ENCODE measurements around the gene PPM1D.

The PPM1D gene

GRCh38 chr17:60685437-60685836 lies 85.4 kb downstream of the PPM1D start:
- Histone ChIP-seq H3K36me3 (ENCODE audit: control insufficient read depth in 4 of 4, insufficient read depth in 4 of 4, low read length in 3 of 4) (peaks cover 4 to 20% (median 11%) of the 10 kb centered on the region in 4 experiments), H3K4me1 (ENCODE audit: control extremely low read depth in 1 of 4, control insufficient read depth in 4 of 4, insufficient read depth in 4 of 4, low read length in 3 of 4) (no peaks in the 10 kb centered on the region), H3K27ac (ENCODE audit: insufficient read depth in 1 of 2, low read depth in 1 of 2, low read length in 2 of 2, poor library complexity in 1 of 2, severe bottlenecking in 2 of 2) (no peak overlapping the region), H3K9me3 (ENCODE audit: control extremely low read depth in 1 of 5, control insufficient read depth in 4 of 5, insufficient read depth in 2 of 5, low read depth in 1 of 5, low read length in 4 of 5) (no peaks in the 10 kb centered on the region), H3K4me3 (ENCODE audit: control insufficient read depth in 1 of 7, extremely low read depth in 1 of 7, insufficient read depth in 4 of 7, low read depth in 2 of 7, low read length in 6 of 7) (no peak overlapping the region), H3K27me3 (replicated peaks in 2 of 5; ENCODE audit: control insufficient read depth in 4 of 5, insufficient read depth in 5 of 5, low read length in 4 of 5) (no peaks in the 10 kb centered on the region)
- DNase-seq = no peak
- 100% methylated on average over 2 of the region's 7 CpGs for WGBS (ENCODE audit: insufficient coverage)
- POLR2A ChIA-PET = interaction anchor here (0.6 kb wide), 1 partner anchor 17 kb away, joined by 3 read pairs; no protein-coding TSS in a partner anchor
- CTCF ChIA-PET = interaction anchor here (0.7 kb wide), 1 partner anchor 374 kb away, joined by 3 read pairs; no protein-coding TSS in a partner anchor

GRCh38 chr17:60695960-60696359 lies 96.0 kb downstream of the PPM1D start:
- ChIA-PET POLR2A (no interaction called here), CTCF (interaction anchor here (1.5 to 1.9 kb wide), 2 partner anchors 11 to 25 kb away, joined by 3 to 5 read pairs; no protein-coding TSS in a partner anchor)
- Histone ChIP-seq H3K9me3 (ENCODE audit: control extremely low read depth in 1 of 5, control insufficient read depth in 4 of 5, insufficient read depth in 2 of 5, low read depth in 1 of 5, low read length in 4 of 5) (no peaks in the 10 kb centered on the region), H3K27ac (ENCODE audit: insufficient read depth in 1 of 2, low read depth in 1 of 2, low read length in 2 of 2, poor library complexity in 1 of 2, severe bottlenecking in 2 of 2) (no peak overlapping the region), H3K4me1 (ENCODE audit: control extremely low read depth in 1 of 4, control insufficient read depth in 4 of 4, insufficient read depth in 4 of 4, low read length in 3 of 4) (no peaks in the 10 kb centered on the region), H3K27me3 (replicated peaks in 2 of 5; ENCODE audit: control insufficient read depth in 4 of 5, insufficient read depth in 5 of 5, low read length in 4 of 5) (no peaks in the 10 kb centered on the region), H3K36me3 (ENCODE audit: control insufficient read depth in 4 of 4, insufficient read depth in 4 of 4, low read length in 3 of 4) (peaks cover 0 to 20% (median 3%) of the 10 kb centered on the region in 4 experiments), H3K4me3 (ENCODE audit: control insufficient read depth in 1 of 7, extremely low read depth in 1 of 7, insufficient read depth in 4 of 7, low read depth in 2 of 7, low read length in 6 of 7) (no peak overlapping the region)
- no peak for DNase-seq

- 100% methylated on average over 1 of the region's 3 CpGs for WGBS (ENCODE audit: insufficient coverage)
- POLR2A ChIA-PET = interaction anchor here (0.5 kb wide), 1 partner anchor 32 kb away, joined by 6 read pairs; no protein-coding TSS in a partner anchor
- CTCF ChIA-PET = no interaction called here
Measured at GRCh38 chr17:60699090-60699489, 99.1 kb downstream of the PPM1D start.

GRCh38 chr17:60704170-60704569 lies 104.2 kb downstream of the PPM1D start:
- no peaks in the 10 kb centered on the region for H3K4me1 ChIP-seq (ENCODE audit: control extremely low read depth in 1 of 4, control insufficient read depth in 4 of 4, insufficient read depth in 4 of 4, low read length in 3 of 4)
- H3K36me3 ChIP-seq (ENCODE audit: control insufficient read depth in 4 of 4, insufficient read depth in 4 of 4, low read length in 3 of 4) = peaks cover 0 to 7% (median 0%) of the 10 kb centered on the region in 4 experiments
- DNase-seq = no peak
- WGBS (ENCODE audit: insufficient coverage) = 85% methylated on average over 3 of the region's 3 CpGs
- H3K27me3 ChIP-seq (replicated peaks in 2 of 5; ENCODE audit: control insufficient read depth in 4 of 5, insufficient read depth in 5 of 5, low read length in 4 of 5) = no peaks in the 10 kb centered on the region
- CTCF ChIA-PET = no interaction called here
- POLR2A ChIA-PET = no interaction called here
- no peak overlapping the region for H3K4me3 ChIP-seq (ENCODE audit: control insufficient read depth in 1 of 7, extremely low read depth in 1 of 7, insufficient read depth in 4 of 7, low read depth in 2 of 7, low read length in 6 of 7)
- H3K27ac ChIP-seq (ENCODE audit: insufficient read depth in 1 of 2, low read depth in 1 of 2, low read length in 2 of 2, poor library complexity in 1 of 2, severe bottlenecking in 2 of 2) = no peak overlapping the region
- H3K9me3 ChIP-seq (ENCODE audit: control extremely low read depth in 1 of 5, control insufficient read depth in 4 of 5, insufficient read depth in 2 of 5, low read depth in 1 of 5, low read length in 4 of 5) = no peaks in the 10 kb centered on the region

More at GRCh38 chr17:60699090-60699489, 99.1 kb downstream of the PPM1D start:
- no peaks in the 10 kb centered on the region for H3K9me3 ChIP-seq (ENCODE audit: control extremely low read depth in 1 of 5, control insufficient read depth in 4 of 5, insufficient read depth in 2 of 5, low read depth in 1 of 5, low read length in 4 of 5)
- no peaks in the 10 kb centered on the region for H3K4me1 ChIP-seq (ENCODE audit: control extremely low read depth in 1 of 4, control insufficient read depth in 4 of 4, insufficient read depth in 4 of 4, low read length in 3 of 4)
- no peak for DNase-seq
- H3K27ac ChIP-seq (ENCODE audit: insufficient read depth in 1 of 2, low read depth in 1 of 2, low read length in 2 of 2, poor library complexity in 1 of 2, severe bottlenecking in 2 of 2) = no peak overlapping the region
- peaks cover 0 to 10% (median 2%) of the 10 kb centered on the region in 4 experiments for H3K36me3 ChIP-seq (ENCODE audit: control insufficient read depth in 4 of 4, insufficient read depth in 4 of 4, low read length in 3 of 4)
- no peak overlapping the region for H3K4me3 ChIP-seq (ENCODE audit: control insufficient read depth in 1 of 7, extremely low read depth in 1 of 7, insufficient read depth in 4 of 7, low read depth in 2 of 7, low read length in 6 of 7)
- H3K27me3 ChIP-seq (replicated peaks in 2 of 5; ENCODE audit: control insufficient read depth in 4 of 5, insufficient read depth in 5 of 5, low read length in 4 of 5) = no peaks in the 10 kb centered on the region

GRCh38 chr17:60712675-60713074 lies 112.7 kb downstream of the PPM1D start:
- no peaks in the 10 kb centered on the region for H3K27me3 ChIP-seq (replicated peaks in 2 of 5; ENCODE audit: control insufficient read depth in 4 of 5, insufficient read depth in 5 of 5, low read length in 4 of 5)
- no peaks in the 10 kb centered on the region for H3K4me1 ChIP-seq (ENCODE audit: control extremely low read depth in 1 of 4, control insufficient read depth in 4 of 4, insufficient read depth in 4 of 4, low read length in 3 of 4)
- WGBS (ENCODE audit: insufficient coverage) = 100% methylated on average over 2 of the region's 2 CpGs
- ChIA-PET POLR2A (no interaction called here), CTCF (no interaction called here)
- no peak overlapping the region for H3K27ac ChIP-seq (ENCODE audit: insufficient read depth in 1 of 2, low read depth in 1 of 2, low read length in 2 of 2, poor library complexity in 1 of 2, severe bottlenecking in 2 of 2)
- H3K4me3 ChIP-seq (ENCODE audit: control insufficient read depth in 1 of 7, extremely low read depth in 1 of 7, insufficient read depth in 4 of 7, low read depth in 2 of 7, low read length in 6 of 7) = no peak overlapping the region
- peaks cover 0 to 8% (median 3%) of the 10 kb centered on the region in 4 experiments for H3K36me3 ChIP-seq (ENCODE audit: control insufficient read depth in 4 of 4, insufficient read depth in 4 of 4, low read length in 3 of 4)
- DNase-seq = no peak
- H3K9me3 ChIP-seq (ENCODE audit: control extremely low read depth in 1 of 5, control insufficient read depth in 4 of 5, insufficient read depth in 2 of 5, low read depth in 1 of 5, low read length in 4 of 5) = no peaks in the 10 kb centered on the region

- Histone ChIP-seq H3K27me3 (replicated peaks in 2 of 5; ENCODE audit: control insufficient read depth in 4 of 5, insufficient read depth in 5 of 5, low read length in 4 of 5) (no peaks in the 10 kb centered on the region), H3K4me3 (ENCODE audit: control insufficient read depth in 1 of 7, extremely low read depth in 1 of 7, insufficient read depth in 4 of 7, low read depth in 2 of 7, low read length in 6 of 7) (no peak overlapping the region), H3K27ac (ENCODE audit: insufficient read depth in 1 of 2, low read depth in 1 of 2, low read length in 2 of 2, poor library complexity in 1 of 2, severe bottlenecking in 2 of 2) (no peak overlapping the region), H3K4me1 (ENCODE audit: control extremely low read depth in 1 of 4, control insufficient read depth in 4 of 4, insufficient read depth in 4 of 4, low read length in 3 of 4) (no peaks in the 10 kb centered on the region), H3K9me3 (ENCODE audit: control extremely low read depth in 1 of 5, control insufficient read depth in 4 of 5, insufficient read depth in 2 of 5, low read depth in 1 of 5, low read length in 4 of 5) (no peaks in the 10 kb centered on the region), H3K36me3 (ENCODE audit: control insufficient read depth in 4 of 4, insufficient read depth in 4 of 4, low read length in 3 of 4) (peaks cover 0 to 5% (median 3%) of the 10 kb centered on the region in 4 experiments)
- 100% methylated on average over 1 of the region's 2 CpGs for WGBS (ENCODE audit: insufficient coverage)
- ChIA-PET POLR2A (no interaction called here), CTCF (no interaction called here)
- no peak for DNase-seq
Measured at GRCh38 chr17:60713608-60714007, 113.6 kb downstream of the PPM1D start.
